HG02763 (cell line): ENCODE results near the gene INTS11.

Source experiments
- ATAC-seq: cut with Tn5 transposase; IDR thresholded peaks from one replicate; pipeline ENCODE4 v1.9.1; 2021; ENCODE audit warnings: mild to moderate bottlenecking, moderate library complexity; ENCODE audit not compliant: unreplicated experiment

Gene INTS11

GRCh38 chr1:1358433-1359271 is 34.2 kb upstream of the INTS11 start, which contains the start of gene MXRA8:
MXRA8 (minus strand) TSS chr1:1358555; CDS start chr1:1358504, 51 bp downstream.
- no peak for ATAC-seq

- no peak for ATAC-seq
These were observed 33.5 kb upstream of the INTS11 start for GRCh38 chr1:1357871-1358432.

GRCh38 chr1:1356796-1357401 is 32.4 kb upstream of the INTS11 start:
- ATAC-seq: no peak

GRCh38 chr1:1356166-1356795 is 31.8 kb upstream of the INTS11 start:
- ATAC-seq: no peak

GRCh38 chr1:1355416-1355815 is 31.0 kb upstream of the INTS11 start:
- no peak for ATAC-seq

- ATAC-seq: no peak
These were observed 30.1 kb upstream of the INTS11 start for GRCh38 chr1:1354271-1355247.

- no peak for ATAC-seq
These were observed 29.1 kb upstream of the INTS11 start for GRCh38 chr1:1353389-1354151.

GRCh38 chr1:1352786-1353388 is 28.4 kb upstream of the INTS11 start:
- no peak for ATAC-seq

GRCh38 chr1:1351511-1352427 is 27.3 kb upstream of the INTS11 start:
- ATAC-seq: no peak

- ATAC-seq: peak; percentile 63
These were observed 25.0 kb upstream of the INTS11 start, which contains the start of gene DVL1 for GRCh38 chr1:1349256-1350012. DVL1 (minus strand) TSS chr1:1349418; CDS start chr1:1349065, 353 bp downstream.

- peak; percentile 32 for ATAC-seq
These were observed 24.2 kb upstream of the INTS11 start for GRCh38 chr1:1348420-1349255.

- ATAC-seq: no peak
These were observed 23.4 kb upstream of the INTS11 start for GRCh38 chr1:1347663-1348419.

- ATAC-seq: no peak
These were observed 22.7 kb upstream of the INTS11 start for GRCh38 chr1:1347026-1347595.

GRCh38 chr1:1346501-1346890 is 22.0 kb upstream of the INTS11 start:
- no peak for ATAC-seq

- ATAC-seq: no peak
These were observed 21.5 kb upstream of the INTS11 start for GRCh38 chr1:1345860-1346500.
